Right ventricle myocardium inferior (tissue), 1 donor: ENCODE data around the gene PCK1. TPM values are rescaled to one million over a fixed set of nuclear protein-coding genes. Genes with fewer than 3 reads are reported as not detected.

Experiments
- ATAC-seq: fragments of 200-7000 bp; cut with Tn5 transposase; one replicate; pipeline ENCODE4 v1.9.1; 2020; ENCODE audit warnings: mild to moderate bottlenecking, moderate library complexity
- DNase-seq: peaks from one replicate; pipeline ENCODE4 v3.0.0; 2021; ENCODE audit errors: missing footprints
- intact Hi-C: fragments of 100-400 bp; cut with DNase I; formaldehyde crosslinking; loops from one replicate; pipeline ENCODE4 v1.11.0; 2022
- total RNA-seq: library from RNA; stranded (reverse); fragmentation: NEBNext Ultra II Directional; extraction: Animal tissue kit (Norgen Biotek cat#: 25700); gene quantifications from one replicate; pipeline ENCODE4 v1.2.1, GENCODE V29; 2021
- donor health status: DM: no; HTN: yes; CAD: no; lungs with severe emphysema.

PCK1 gene
- total RNA-seq, 1 donor from 2014 or later: 4.4 TPM

GRCh38 chr20:57532104-57532503, 28.8 kb upstream of the PCK1 start:
- no peak for DNase-seq
- intact Hi-C loops: no loop called here
- no peak for ATAC-seq

GRCh38 chr20:57535297-57535696, 25.6 kb upstream of the PCK1 start:
- DNase-seq: no peak
- ATAC-seq: no peak
- intact Hi-C loops: no loop called here

- intact Hi-C loops: no loop called here
- ATAC-seq (no peak), DNase-seq (no peak)
Observed at GRCh38 chr20:57536120-57536708, 24.7 kb upstream of the PCK1 start.

- intact Hi-C loops: no loop called here
- DNase-seq: no peak
- no peak for ATAC-seq
Observed at GRCh38 chr20:57536771-57537724, 23.9 kb upstream of the PCK1 start.

DNA sequence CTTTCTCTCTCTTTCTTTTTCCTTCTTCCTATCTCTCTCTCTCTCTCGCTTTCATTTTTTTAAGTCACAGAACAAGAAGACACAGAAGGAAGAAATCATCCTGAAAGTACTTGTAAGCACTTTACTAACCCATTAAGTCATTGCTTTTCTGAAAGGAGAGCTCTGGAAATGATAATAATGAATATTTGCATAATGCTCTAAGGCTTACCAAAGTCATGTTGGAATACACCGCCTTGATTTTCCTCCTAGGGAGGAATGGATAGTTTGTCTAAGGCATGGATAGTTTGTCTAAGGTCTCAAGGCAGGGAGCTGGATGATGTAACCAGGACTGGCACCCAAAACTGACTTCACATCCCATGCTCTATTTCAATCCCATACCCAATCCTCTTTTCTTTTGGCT, 23.1 kb upstream of the PCK1 start:
- DNase-seq: no peak
- intact Hi-C loops: no loop called here

GRCh38 chr20:57539889-57540288, 21.0 kb upstream of the PCK1 start:
- ATAC-seq (no peak), DNase-seq (no peak)
- intact Hi-C loops: no loop called here

More for the DNA sequence above, 23.1 kb upstream of the PCK1 start:
- ATAC-seq: no peak

DNA sequence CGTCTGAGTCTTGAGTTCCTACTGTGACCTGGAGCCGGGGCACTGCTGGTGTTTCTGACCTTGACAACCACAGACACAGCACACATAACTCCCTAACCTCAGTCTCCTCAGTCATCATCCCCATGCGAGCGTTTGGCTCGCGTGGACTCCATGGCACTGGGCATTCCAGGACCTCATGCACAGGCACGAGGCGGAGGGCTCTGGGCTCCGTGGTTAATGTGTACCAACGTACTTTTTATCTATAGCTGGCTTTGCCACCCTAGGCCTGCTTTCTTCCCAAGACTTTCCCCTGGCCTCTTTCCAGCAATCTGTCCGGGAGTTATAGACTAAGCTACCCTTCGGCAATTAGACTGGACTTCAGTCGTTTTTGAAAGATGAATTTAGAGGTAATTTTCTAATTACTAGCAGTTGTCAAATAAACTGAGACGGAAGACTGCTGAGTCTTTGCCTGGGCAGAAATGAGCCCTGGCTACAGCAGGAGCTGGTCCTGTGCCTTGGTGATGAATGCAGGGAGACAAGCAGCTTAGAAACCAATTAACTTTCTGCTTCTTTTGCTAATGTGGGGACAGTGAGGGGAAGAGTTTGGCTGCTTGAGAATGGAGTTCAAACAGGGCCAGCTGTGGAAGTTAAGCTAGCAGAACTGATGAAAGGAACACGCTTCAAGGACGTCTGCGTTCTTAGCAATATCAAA, 19.9 kb upstream of the PCK1 start:
- intact Hi-C loops: no loop called here
- no peak for ATAC-seq

GRCh38 chr20:57543754-57544153, 17.2 kb upstream of the PCK1 start:
- intact Hi-C loops: no loop called here
- DNase-seq (no peak), ATAC-seq (no peak)

More for the DNA sequence above, 19.9 kb upstream of the PCK1 start:
- no peak for DNase-seq

DNA sequence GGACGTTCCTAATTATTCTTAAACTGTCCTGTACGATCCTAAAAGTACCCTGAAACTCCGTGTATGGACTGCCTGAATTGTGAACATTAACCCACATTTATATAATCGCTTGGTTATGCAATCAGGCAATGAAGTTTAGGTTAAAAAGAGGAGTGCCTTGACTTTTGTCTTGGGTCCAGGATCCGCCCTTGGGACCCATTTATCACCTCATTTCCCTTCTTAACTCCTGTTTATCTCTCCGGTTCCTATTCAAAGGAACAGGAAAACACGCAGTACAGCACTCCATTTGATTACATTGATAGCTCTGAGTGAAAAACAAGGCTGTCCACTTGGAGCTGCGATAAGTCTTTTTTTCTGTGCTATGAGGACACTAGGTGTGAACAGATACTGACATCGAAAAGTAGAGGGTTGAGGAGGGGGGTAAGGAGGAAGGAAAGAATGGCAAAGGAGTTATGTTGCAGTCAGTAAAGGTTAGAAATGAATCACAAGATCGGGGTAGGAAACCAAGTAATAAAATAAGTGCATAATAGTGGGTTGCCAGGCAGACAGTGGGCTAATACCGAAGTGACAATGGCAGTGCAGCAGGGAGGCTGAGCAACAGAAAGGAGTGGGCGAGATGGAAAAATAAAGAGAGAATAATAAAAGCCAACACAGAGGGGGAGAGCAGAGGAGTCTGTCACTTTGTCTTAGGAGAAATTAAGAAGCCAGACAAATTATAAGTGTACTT, 15.9 kb upstream of the PCK1 start:
- ATAC-seq: no peak
- intact Hi-C loops: no loop called here

GRCh38 chr20:57545927-57546662, 14.8 kb upstream of the PCK1 start:
- DNase-seq: no peak
- intact Hi-C loops: no loop called here
- no peak for ATAC-seq

More for the DNA sequence above, 15.9 kb upstream of the PCK1 start:
- DNase-seq: no peak

- no peak for ATAC-seq
- intact Hi-C loops: no loop called here
Observed at GRCh38 chr20:57546956-57547649, 13.8 kb upstream of the PCK1 start.

GRCh38 chr20:57548177-57549058, 12.5 kb upstream of the PCK1 start:
- DNase-seq: no peak

More at GRCh38 chr20:57546956-57547649, 13.8 kb upstream of the PCK1 start:
- no peak for DNase-seq

DNA sequence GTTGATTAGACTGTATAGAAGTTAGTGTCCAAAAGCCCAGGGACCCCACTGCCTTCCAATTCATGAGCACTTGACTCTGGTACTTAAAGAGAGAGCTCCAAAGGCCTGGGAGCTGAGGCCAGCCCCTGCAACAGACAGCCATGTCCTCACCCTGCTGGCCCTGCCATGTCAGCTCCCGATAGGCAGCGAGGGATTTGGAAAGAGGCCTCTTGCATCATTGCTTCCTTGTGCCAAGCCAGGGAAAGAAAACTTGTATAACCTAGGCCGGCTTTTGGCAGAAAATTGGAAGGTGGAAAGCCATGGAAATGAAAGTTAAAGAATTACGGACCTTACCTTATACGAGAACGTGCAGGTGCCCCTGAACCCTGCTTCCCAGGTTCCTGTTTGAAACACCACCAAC, 8.4 kb upstream of the PCK1 start:
- intact Hi-C loops: no loop called here
- DNase-seq (no peak), ATAC-seq (no peak)

More at GRCh38 chr20:57548177-57549058, 12.5 kb upstream of the PCK1 start:
- ATAC-seq: no peak
- intact Hi-C loops: no loop called here

DNA sequence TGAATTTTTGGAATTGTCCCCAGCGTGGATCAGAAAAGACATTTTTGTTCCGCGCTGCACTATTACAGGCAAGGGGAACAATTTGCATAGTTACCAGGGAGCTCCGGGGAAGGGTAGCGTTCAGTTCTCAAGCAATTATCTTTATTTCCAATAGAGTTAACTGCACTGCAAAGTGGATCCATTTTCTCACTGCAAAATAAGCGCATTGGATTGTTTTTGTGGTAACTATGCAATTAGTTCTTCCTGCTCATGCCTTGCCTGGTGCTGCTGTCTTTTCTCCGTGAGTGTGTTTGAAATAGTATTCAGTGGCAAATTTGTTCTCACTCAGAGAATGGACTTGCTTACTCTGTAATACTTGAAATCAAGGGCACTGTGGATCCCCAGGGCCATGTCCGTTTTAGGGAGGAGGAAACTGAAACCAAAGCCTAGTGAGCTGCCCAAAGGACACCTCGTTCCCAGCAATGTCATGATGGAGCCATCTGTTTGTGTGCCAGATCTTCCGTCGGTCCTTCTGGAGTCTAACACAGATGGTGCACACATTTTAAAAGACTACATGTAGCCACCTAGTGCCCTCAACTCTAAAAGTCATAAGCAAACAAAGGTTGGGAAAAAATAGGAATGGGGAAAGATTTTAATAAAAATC, 7.4 kb upstream of the PCK1 start:
- intact Hi-C loops: no loop called here
- ATAC-seq (no peak), DNase-seq (no peak)

DNA sequence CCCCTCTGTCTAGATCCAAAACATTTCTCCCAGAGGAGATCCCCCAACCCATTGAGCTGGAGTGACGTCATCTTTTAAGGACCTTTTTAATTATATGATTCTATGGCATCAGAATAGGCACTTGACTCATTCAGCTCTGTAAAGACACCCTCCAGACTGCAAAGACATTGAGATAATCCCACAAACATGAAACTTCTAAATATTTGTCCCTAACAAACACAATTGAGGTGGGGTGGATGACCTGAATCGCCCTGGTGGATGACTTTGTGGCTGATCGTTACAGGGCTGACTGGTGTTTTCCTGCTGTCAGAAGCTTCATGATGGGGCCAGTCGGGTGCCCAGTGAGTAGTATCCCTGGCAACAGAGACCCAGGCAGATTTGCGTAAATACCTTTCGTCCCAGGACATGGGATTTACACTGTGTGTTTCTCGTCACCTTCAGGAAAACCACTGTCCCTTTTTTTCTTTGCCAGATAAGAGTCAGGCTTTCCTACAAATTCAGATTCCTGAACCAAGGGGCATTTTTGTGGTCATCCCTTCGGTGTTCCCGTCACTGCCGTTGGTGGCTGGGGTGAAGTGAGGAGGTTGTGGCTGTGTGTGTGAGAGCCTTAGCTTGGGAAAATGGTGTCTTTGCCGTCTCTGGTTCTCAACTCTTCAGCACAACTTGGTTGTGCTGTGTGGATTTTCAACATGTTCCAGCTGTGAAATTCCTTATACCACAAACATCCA, 5.3 kb upstream of the PCK1 start:
- DNase-seq (no peak), ATAC-seq (no peak)
- intact Hi-C loops: no loop called here

- intact Hi-C loops: no loop called here
- ATAC-seq: no peak
- DNase-seq: no peak
Observed at GRCh38 chr20:57556980-57557274, 4.0 kb upstream of the PCK1 start.
